ENCODE results near the gene TMEM94.

DNA sequence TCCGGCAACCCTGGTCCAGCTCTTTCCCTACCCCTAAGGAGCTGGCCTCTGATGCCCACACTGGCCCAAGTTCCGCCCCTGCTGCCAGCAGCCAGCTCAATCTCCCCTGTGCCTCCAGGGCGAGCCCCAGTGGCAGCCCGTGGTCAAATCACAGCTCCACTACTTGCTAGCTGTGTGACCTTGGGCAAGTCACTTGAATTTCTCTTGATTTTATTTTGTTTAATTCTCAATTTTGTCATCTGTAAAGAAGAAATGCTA lies 48.6 kb downstream of the TMEM94 start:
- TF ChIP-seq CTCF (IDR thresholded peaks at IDR 0.05), result no peak
- no peak for TF ChIP-seq POLR2A (IDR thresholded peaks at IDR 0.05)
- TF ChIP-seq EP300 (IDR thresholded peaks at IDR 0.05), result no peak

All from gastroesophageal sphincter (tissue), 3 donors.